Muscle of leg (tissue), 11 donors: ENCODE data around the gene ANKRD11. TPM values are rescaled to one million over a fixed set of nuclear protein-coding genes. Genes with fewer than 3 reads are reported as not detected.
"Not testable (repeated sequence)": the region's sequence is repeated elsewhere in the genome, so short reads cannot be mapped to it uniquely, and the experiment has no call there.

Experiments
- DNase-seq: peaks from one replicate; pipeline ENCODE4 v3.0.0; 2013
- H3K27ac ChIP-seq: one replicate; pipeline ENCODE4 v1.5.1; 2013; ENCODE audit warnings: mild to moderate bottlenecking, low read length, control low read depth
- H3K27me3 ChIP-seq: one replicate; pipeline ENCODE4 v1.6.1; 2013; ENCODE audit warnings: low read length; ENCODE audit not compliant: control insufficient read depth, insufficient read depth
- H3K36me3 ChIP-seq: one replicate; pipeline ENCODE4 v1.6.1; 2013; ENCODE audit warnings: low read length; ENCODE audit not compliant: control insufficient read depth, insufficient read depth
- H3K4me1 ChIP-seq: one replicate; pipeline ENCODE4 v1.6.1; 2013; ENCODE audit warnings: low read length; ENCODE audit not compliant: control insufficient read depth, insufficient read depth
- H3K4me3 ChIP-seq: one replicate; pipeline ENCODE4 v1.5.1; 2013; ENCODE audit warnings: low read length, control low read depth
- H3K9me3 ChIP-seq: replicated peaks from 2 replicates; pipeline ENCODE4 v1.6.1; 2013; ENCODE audit warnings: low read depth, low read length; ENCODE audit not compliant: control insufficient read depth
- WGBS: methylation state at CpG from one replicate; pipeline ENCODE4 v1.1.5; 2013; ENCODE audit warnings: missing lambda C conversion rate; ENCODE audit not compliant: insufficient coverage; 5-methylcytosine and 5-hydroxymethylcytosine counted together
- polyA plus RNA-seq, 8 donors: library from polyadenylated mRNA; unstranded; fragments of 120-200 nt; gene quantifications; one replicate each; pipeline versions ENCODE4 v1.2.1 to v1.2.3, GENCODE V29; 2013; ENCODE audit warnings: inconsistent platforms in 1 of 8, low replicate concordance in 1 of 8; ENCODE audit not compliant: insufficient read length in 8 of 8, insufficient read depth in 1 of 8
- total RNA-seq: library from RNA; stranded (reverse); fragments of 120-200 nt; gene quantifications from one replicate; pipeline ENCODE4 v1.2.4, GENCODE V29; 2013

The ANKRD11 gene
- total and polyA plus RNA-seq, 9 donors, result 34.0 to 79.8 (median 63.6) TPM

- H3K27me3 ChIP-seq, result peaks cover 19% of the 10 kb centered on the region
- not testable (repeated sequence) for H3K4me1 ChIP-seq, H3K36me3 ChIP-seq, DNase-seq, H3K9me3 ChIP-seq, H3K27ac ChIP-seq, H3K4me3 ChIP-seq
- 71% methylated on average over 12 of the region's 13 CpGs for WGBS
Measured at GRCh38 chr16:89244264-89244663, 246.1 kb downstream of the ANKRD11 start.

GRCh38 chr16:89243664-89244063 lies 246.7 kb downstream of the ANKRD11 start:
- Histone ChIP-seq H3K36me3 (no peaks in the 10 kb centered on the region), H3K27ac (no peak overlapping the region), H3K4me3 (no peak overlapping the region), H3K4me1 (peaks cover 9% of the 10 kb centered on the region), H3K9me3 (peaks cover 3% of the 10 kb centered on the region), H3K27me3 (peaks cover 16% of the 10 kb centered on the region)
- WGBS, result 60% methylated on average over 2 of the region's 5 CpGs
- no peak for DNase-seq

- DNase-seq, result no peak
- Histone ChIP-seq H3K36me3 (no peaks in the 10 kb centered on the region), H3K27me3 (peaks cover 8% of the 10 kb centered on the region), H3K27ac (no peak overlapping the region), H3K4me1 (peaks cover 9% of the 10 kb centered on the region), H3K9me3 (no peaks in the 10 kb centered on the region), H3K4me3 (no peak overlapping the region)
- 46% methylated on average over 9 of the region's 12 CpGs for WGBS
Measured at GRCh38 chr16:89242795-89243200, 247.6 kb downstream of the ANKRD11 start.

- H3K4me1 ChIP-seq, result peaks cover 4% of the 10 kb centered on the region
- H3K9me3 ChIP-seq, result no peaks in the 10 kb centered on the region
- H3K27me3 ChIP-seq, result peaks cover 1% of the 10 kb centered on the region
- H3K36me3 ChIP-seq, result no peaks in the 10 kb centered on the region
- DNase-seq, result peak; percentile 89
- H3K27ac ChIP-seq, result peak overlapping the region; percentile 98
- WGBS, result 3% methylated on average over 31 of the region's 39 CpGs
- H3K4me3 ChIP-seq, result peak overlapping the region; percentile 96
Measured at GRCh38 chr16:89241187-89242007, 249.0 kb downstream of the ANKRD11 start.

GRCh38 chr16:89237733-89238132 lies 252.6 kb downstream of the ANKRD11 start:
- Histone ChIP-seq H3K4me1 (peaks cover 4% of the 10 kb centered on the region), H3K9me3 (peaks cover 3% of the 10 kb centered on the region), H3K27ac (no peak overlapping the region), H3K27me3 (no peaks in the 10 kb centered on the region), H3K4me3 (no peak overlapping the region), H3K36me3 (peaks cover 23% of the 10 kb centered on the region)
- no peak for DNase-seq
- WGBS, result no CpG with 5 or more reads among the region's 3 CpGs

- no peak for DNase-seq
- peaks cover 28% of the 10 kb centered on the region for H3K4me1 ChIP-seq
- peaks cover 57% of the 10 kb centered on the region for H3K36me3 ChIP-seq
- no peaks in the 10 kb centered on the region for H3K27me3 ChIP-seq
- peaks cover 8% of the 10 kb centered on the region for H3K9me3 ChIP-seq
- no peak overlapping the region for H3K27ac ChIP-seq
- 95% methylated on average over 13 of the region's 16 CpGs for WGBS
- H3K4me3 ChIP-seq, result no peak overlapping the region
Measured at GRCh38 chr16:89233678-89234490, 256.5 kb downstream of the ANKRD11 start.

GRCh38 chr16:89232107-89232506 lies 258.3 kb downstream of the ANKRD11 start:
- no peak overlapping the region for H3K27ac ChIP-seq
- H3K4me1 ChIP-seq, result peaks cover 28% of the 10 kb centered on the region
- H3K4me3 ChIP-seq, result no peak overlapping the region
- WGBS, result 50% methylated on average over 2 of the region's 2 CpGs
- H3K36me3 ChIP-seq, result peaks cover 74% of the 10 kb centered on the region
- no peak for DNase-seq
- peaks cover 23% of the 10 kb centered on the region for H3K9me3 ChIP-seq
- no peaks in the 10 kb centered on the region for H3K27me3 ChIP-seq

- peak overlapping the region; percentile 72 for H3K27ac ChIP-seq
- DNase-seq, result peak; percentile 86
- WGBS, result 91% methylated on average over 14 of the region's 14 CpGs
- no peak overlapping the region for H3K4me3 ChIP-seq
- H3K27me3 ChIP-seq, result no peaks in the 10 kb centered on the region
- H3K4me1 ChIP-seq, result peaks cover 28% of the 10 kb centered on the region
- H3K9me3 ChIP-seq, result peaks cover 31% of the 10 kb centered on the region
- H3K36me3 ChIP-seq, result peaks cover 86% of the 10 kb centered on the region
Measured at GRCh38 chr16:89230255-89230654, 260.1 kb downstream of the ANKRD11 start.

- H3K36me3 ChIP-seq, result peaks cover 80% of the 10 kb centered on the region
- no peak overlapping the region for H3K27ac ChIP-seq
- peaks cover 4% of the 10 kb centered on the region for H3K4me1 ChIP-seq
- no peak overlapping the region for H3K4me3 ChIP-seq
- no peaks in the 10 kb centered on the region for H3K27me3 ChIP-seq
- H3K9me3 ChIP-seq, result peaks cover 23% of the 10 kb centered on the region
- 92% methylated on average over 7 of the region's 10 CpGs for WGBS
- no peak for DNase-seq
Measured at GRCh38 chr16:89224665-89225064, 265.7 kb downstream of the ANKRD11 start.

GRCh38 chr16:89222931-89223330 lies 267.4 kb downstream of the ANKRD11 start:
- no peak overlapping the region for H3K4me3 ChIP-seq
- peaks cover 69% of the 10 kb centered on the region for H3K36me3 ChIP-seq
- H3K4me1 ChIP-seq, result peaks cover 2% of the 10 kb centered on the region
- H3K9me3 ChIP-seq, result peaks cover 16% of the 10 kb centered on the region
- H3K27ac ChIP-seq, result no peak overlapping the region
- 95% methylated on average over 21 of the region's 21 CpGs for WGBS
- DNase-seq, result no peak
- H3K27me3 ChIP-seq, result no peaks in the 10 kb centered on the region
